Skin of body (tissue), 2 donors: ENCODE measurements around the gene EPB41L3. TPM values are rescaled to one million over a fixed set of nuclear protein-coding genes. Genes with fewer than 3 reads are reported as not detected.
A peak's percentile ranks its signal among the peaks of the same experiment; 100 is the strongest.
"Not testable (repeated sequence)": the region's sequence is repeated elsewhere in the genome, so short reads cannot be mapped to it uniquely, and the experiment has no call there.

Source experiments
- DNase-seq: peaks from one replicate; lab custom pipeline; 2025; lab: John Stamatoyannopoulos, UW
- total RNA-seq: library from RNA; depleted of rRNA; stranded (reverse); fragments of >200 nt; gene quantifications from one replicate; pipeline ENCODE4 v1.2.3, GENCODE V29; 2014

The EPB41L3 gene
- total RNA-seq, 1 donor from 2014 or later = 40.1 TPM

DNA sequence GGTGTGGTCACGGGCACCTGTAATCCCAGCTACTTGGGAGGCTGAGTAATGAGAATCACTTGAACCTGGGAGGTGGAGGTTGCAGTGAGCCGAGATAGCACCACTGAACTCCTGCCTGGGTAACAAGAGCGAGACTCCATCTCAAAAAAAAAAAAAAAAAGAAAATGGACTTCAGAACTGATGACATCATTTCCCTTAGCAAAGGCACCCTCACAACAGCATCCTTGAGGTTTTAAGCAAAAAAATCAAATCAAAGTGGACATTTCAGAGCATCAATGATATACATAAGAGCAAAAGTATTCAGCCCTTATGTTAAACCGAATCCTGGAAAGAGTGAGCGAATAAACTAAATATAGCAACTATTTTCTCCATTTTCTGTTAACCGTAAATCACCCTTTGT, 45.3 kb downstream of the EPB41L3 start:
- DNase-seq = no peak

DNA sequence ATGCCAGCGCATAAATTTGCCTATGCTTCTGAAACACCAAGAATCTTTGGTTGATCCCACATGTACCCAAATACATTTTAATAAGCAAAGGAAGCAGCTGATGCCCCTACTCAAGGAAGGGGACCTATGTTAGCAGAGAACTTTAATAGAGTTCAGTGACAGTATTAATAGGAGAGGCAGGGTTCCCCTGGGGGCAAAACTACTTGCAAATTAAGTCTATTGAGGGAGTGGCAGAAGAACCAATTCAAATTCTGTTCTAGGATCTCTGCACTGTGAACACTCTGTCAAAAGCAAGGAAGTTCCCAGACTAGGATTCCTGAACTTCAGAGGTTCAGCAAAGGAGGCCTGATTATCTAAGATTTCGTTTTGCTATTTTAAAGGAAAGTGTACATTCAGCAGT, 47.5 kb downstream of the EPB41L3 start:
- DNase-seq = no peak

DNA sequence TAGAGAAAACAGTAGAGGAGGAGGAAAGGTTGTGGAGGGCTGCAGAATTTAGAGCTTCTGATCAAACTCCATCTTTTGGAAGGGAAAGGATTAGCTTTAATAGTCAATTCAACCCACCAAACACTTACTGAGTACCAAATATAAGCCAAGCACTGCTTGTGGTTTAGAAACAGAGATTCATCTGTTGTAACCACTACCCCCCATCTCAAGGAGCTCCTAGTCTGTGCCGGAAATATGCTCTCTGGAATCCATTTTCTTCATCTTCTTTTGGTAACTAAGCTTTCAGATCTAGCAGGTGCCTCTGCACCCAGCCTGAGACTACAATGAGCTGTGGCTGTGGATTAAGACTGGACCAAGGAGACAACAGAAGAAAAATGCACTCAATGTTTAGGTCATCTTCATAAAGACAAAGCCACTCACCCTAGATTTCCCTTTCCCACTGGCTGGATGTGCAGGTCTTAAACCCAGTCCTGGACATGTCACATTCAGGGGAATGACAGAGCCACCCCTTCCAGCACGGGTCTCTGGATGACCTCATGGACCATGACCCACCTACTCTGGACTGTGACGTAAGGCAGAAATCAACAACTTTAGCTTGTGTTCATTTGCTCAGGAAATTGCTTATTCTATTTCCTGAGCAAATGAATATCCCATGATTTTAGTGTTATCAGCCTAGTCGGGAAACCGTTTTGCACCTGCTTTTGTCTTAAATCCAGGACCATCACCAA, 52.9 kb downstream of the EPB41L3 start:
- DNase-seq = no peak

DNA sequence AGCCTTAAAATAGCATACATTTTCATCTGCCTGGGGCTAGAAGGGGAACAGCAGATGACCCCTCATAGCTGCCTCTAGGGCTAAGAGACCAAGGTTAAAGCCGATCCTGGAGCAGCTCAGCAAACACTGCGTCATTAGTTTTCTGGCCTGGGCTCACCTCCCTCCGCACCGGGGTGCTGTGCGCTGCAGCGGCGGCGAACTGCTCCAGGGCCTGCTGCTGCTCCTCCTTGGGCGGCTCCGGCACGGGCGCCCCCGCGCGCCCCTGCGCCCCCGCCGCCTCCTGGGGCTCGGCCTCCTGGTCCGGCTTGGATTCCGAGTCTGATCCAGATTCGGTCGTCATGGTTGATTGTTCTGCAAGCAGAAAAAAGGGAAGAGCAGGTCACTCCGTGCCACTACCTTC, 55.0 kb downstream of the EPB41L3 start:
- no peak for DNase-seq

DNA sequence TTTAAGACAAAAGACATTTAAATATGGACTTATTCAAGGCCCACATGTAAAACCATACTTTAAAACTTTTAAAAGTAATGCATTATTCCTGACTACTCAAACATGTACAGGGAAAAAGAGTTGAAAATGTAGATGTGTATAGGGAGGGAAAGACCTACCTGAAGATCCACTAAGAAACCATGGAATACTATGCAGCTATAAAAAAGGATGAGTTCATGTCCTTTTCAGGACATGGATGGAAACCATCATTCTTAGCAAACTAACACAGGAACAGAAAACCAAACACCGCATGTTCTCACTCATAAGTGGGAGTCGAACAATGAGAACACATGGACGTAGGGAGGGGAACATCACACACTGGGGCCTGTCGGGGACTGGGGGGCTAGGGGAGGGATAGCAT, 55.8 kb downstream of the EPB41L3 start:
- not testable (repeated sequence) for DNase-seq

DNA sequence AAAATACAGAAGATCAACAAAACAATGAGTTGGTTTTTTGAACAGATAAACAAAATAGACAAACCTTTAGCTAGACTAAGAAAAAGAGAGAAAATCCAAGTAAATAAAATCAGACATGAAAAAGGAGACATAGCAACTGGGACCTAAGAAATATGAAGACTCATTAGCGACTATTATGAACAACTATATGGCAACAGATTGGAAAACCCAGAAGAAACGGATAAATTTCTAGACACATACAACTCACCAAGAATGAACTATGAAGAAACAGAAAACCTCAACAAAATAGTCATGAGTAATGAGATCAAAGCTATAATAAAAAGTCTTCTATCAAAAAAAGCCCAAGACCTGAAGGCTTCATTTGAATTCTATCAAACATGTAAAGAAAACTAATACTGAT, 59.3 kb downstream of the EPB41L3 start:
- no peak for DNase-seq

DNA sequence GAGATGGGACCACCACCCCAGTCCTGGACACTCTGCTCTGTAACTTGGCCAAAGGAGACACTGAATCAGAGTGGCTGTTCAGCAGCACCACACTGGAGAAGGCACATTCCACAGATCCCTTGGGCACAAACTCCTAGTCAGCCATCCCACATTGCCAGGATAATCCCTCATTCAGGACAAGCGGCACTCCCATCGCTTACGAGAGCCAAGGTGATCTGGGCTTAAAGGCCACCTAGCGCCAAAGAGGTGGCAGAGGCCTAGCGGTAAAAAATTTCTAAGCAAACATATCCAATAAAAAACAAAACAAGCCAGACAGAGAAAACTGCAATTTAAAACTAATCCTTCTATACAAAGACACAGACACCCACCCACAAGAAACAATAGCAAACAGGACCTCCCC, 62.2 kb downstream of the EPB41L3 start:
- DNase-seq = no peak

DNA sequence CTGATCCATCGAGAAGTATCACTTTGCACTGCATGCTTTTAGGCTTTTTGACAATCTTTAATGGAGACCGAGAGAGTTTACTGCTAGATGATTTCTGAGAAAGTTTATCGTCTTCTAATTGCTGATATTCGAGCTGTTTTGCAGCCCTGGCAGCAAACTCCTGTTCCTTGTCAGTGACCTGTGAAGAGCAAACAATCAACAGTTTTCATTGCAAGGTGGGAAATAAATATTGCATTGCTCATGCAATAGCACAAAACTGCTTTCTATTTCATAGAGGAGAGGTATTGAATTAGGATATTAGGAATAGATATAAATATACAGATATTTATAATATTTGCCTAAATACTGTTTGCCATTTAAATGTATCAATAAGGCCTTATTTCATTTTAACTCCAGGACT, 65.5 kb downstream of the EPB41L3 start:
- no peak for DNase-seq

DNA sequence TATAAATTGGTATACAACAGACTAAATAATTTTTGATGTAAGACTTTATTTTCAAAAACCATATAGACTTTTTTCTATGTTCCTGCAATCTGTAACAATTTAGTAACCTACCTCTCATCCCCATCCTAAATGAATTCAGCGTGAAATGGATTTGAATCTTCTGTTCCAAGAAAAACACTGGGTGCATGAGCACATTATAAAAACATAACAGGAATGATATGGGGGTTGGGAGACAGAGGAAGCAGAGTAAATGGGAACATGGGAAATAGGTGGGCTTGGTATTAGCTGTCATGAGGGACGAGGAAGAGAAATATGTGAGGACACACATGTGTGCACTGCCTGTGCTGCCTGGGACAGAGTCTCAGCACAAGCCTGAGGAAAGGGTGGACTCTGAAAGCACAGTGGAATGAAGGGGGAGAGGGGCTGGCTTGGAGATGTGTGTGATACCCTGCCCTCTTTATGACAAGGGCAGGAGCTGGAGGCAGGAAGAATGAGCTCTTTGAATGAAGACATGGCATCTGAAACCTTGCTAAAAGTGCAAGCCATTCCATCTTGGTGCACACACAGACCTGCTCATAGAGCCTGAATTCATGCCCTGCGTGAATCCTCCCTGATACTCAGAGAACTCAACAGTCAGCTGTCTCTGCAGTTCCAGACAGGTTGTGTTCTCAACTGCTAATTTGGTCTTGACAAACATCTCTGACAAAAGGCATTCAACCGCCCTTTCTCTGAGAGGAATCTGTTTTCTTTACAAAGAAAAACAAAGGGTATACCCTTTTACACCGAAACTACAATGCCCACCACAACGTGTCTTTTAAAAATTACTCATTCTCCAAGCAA, 66.6 kb downstream of the EPB41L3 start:
- DNase-seq = no peak

DNA sequence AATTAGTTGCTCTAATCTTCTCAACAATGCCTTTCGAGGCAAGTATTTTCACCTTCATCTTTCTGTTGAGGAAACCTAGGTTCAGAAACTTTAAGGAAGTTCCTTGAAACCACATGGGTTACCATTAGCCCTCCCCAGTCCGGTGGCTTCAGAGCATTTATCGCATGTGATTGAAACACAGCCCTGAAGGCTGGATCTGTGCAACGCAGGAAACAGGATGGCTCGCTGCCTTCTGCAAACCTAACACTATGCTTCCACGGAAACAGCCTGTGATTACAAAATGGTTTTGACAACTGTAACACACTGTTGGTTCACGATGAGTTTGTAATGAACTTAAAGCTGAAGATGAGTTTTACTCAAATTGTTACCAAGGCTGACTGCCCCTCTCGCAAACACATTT, 68.5 kb downstream of the EPB41L3 start:
- DNase-seq = no peak

DNA sequence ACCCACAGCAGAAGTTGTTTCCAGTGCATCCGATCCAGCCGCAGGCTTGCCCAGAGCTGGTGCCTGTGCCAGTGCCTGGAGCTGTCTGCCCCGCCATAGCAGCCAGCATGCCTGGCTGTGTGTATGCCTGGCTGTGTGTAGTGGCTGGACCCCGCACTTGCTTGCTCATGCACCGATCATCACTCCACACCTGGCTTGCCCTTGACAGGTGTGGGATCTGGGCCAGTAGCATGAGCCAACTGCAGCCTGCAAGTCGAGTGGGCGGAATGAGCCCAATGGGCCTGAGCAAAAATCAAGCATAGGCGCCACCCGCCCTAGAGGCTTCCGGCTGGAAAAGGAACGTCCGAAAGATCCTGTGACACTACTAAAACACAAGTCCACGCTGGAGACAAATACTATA, 74.5 kb downstream of the EPB41L3 start:
- DNase-seq = no peak

DNA sequence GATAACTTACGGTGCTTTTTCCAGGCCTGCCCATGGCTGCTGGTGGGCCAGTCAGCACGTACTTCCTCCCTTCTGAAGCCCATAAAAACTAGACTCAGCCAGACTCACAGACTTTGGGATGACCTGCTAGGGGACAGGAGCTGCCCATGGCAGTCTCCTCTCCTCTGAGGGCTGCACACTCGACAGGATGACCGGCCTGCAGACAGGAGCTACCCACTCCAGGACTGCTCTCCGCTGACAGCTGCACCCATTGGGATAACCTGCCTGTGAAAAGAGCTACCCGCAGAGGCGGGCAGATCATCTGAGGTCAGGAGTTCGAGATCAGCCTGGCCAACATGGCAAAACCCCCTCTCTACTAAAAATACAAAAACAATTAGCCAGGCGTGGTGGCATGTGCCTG, 75.4 kb downstream of the EPB41L3 start:
- DNase-seq = no peak

DNA sequence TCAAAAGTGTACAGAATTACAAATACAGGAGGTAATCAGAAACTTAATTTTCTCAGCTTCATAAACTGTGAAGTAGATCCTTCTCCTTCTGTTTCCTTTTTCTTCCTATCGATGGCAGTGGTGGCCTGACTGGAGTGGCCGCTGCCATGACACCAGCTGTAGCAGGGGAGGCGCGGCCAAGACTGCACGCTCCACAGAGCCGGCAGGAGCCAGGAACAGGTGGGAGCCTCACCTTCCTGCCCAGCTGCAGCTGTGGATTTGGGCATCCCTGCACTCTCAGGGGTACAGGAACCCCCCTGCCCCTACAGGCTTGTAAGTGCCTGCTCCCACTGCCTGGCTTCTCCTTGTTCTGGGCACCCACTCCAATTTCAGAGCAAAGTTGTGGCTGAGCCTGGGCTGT, 76.1 kb downstream of the EPB41L3 start:
- DNase-seq = no peak

DNA sequence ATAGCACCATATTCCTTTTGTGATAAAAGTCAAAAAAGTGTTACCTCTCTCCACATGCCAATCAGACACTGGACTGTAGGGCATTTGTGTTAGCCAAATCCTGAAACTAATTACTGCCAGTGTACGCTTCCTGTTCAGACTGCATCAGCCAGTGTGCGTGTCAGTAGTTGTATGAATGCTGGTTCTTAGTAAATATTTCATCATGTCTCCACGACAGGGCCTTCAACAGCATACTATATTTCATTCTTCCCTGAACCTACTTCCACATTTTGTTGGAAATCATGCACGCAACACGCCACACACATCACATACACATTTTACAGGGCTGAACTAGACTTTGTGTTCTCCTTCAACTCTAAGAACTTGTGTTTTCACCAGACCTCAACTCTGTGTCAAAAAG, 77.5 kb downstream of the EPB41L3 start:
- DNase-seq = peak; percentile 24

DNA sequence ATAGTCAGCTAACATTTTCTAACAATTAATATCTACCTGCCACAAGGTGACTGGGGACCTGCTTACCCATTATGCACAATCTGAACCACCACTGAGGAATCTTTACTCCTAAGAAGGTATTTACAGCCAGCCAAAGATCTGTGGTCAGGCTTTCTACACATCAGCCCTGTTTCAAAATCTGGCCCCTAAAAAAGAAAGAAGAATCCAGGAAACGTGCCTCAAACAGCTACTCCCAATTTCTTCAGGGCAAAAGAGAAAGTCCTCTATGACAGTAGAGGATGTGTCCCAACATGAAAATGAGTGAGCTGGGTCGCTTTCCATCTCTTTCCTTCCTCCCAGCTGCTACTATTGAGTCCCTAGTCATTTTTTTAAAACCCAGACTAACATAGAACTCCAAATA, 79.5 kb downstream of the EPB41L3 start:
- no peak for DNase-seq

DNA sequence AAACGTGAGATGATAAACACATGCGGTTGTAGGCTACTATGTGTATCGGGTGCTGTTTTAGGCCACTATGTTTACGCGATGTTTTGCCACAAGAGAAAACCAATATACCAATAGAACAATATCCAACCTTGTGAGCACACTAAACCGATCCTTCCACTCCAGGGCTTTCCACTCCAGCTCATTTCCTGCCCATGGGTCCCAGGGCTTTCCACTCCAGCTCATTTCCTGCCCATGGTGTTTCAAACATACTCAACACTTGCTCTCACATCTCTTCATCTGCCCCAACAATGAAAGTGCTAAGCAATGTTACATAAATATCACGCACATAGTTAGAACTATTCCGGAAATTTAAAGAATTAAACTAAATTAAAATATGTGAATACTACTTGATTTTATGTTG, 80.0 kb downstream of the EPB41L3 start:
- no peak for DNase-seq

DNA sequence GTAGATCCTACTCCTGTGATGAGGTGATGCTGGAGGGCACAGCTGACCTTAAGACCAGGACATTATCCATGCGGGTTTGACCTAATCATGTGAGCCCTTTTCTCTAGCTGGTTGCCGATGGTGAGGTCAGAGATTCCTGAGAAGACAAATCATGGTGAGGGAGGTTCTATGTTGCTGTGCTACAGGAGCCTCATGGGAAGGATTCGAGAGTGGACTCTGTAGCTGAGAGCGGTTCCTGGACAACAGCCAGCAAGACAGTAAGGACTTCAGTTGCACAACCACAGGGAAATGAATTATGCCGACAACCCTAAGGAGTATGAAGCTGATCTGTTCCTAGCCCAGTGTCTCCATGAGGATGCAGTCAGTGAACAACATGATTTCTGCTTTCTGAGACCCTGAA, 80.4 kb downstream of the EPB41L3 start:
- DNase-seq = peak; percentile 23

DNA sequence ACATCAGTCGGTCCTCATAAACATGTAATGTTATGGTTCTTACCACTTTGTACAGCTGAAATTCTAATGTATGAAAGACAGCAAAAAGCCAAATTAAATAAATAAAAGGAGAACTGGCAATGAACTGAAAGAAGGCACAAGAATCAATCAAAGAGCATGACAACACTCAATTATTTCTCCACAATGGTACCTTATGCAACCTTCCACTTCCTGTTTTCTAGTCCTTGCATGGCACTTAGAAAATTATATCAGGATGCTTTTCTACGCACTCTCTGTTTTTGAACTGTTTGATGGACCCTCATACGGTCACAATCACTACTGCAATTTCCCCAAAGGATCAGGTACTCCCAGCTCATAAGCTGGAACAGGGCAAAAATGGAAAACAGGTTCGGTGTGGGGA, 81.6 kb downstream of the EPB41L3 start:
- no peak for DNase-seq

DNA sequence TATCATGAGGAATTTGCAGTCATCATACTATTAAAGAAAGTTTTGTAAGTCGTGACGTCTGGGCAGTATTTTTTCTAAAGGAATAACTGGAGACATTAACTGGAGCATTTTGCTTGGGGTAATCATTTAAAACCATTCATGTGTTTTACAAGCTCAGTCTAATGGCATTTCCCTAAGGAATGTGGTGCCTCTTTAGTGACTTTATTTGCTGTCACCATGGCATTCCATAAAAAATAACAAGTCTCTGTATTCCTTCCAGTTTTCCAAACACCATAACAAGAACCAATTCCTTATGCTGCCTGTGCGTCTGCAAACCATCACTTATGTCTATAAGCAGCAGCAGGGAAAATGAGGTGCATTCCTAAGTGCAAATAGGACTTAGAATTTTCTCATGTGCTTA, 82.8 kb downstream of the EPB41L3 start:
- peak; percentile 73 for DNase-seq

DNA sequence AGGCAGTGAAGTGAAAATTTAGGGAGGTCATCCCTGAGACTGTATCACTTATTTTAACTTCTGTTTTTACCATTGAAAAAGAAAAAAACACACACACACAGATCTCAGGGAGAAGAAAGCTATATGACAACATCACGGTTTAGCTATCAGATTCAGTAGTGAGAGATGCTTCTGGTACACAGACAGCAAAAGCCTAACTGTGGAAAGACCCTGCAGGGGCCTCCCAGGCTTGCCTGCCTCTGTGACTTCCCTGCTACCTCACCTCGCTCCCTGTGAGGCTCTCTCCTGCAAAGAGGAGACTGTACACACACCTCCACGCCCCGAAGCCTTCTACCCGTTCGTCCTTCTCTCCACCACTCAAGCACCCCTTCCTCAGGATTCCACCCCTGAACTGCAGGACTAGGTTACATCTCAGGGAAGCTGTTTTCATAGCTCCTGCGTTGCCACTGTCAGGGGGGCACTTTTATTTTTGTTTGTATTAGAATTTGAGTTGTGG, 86.3 kb downstream of the EPB41L3 start:
- DNase-seq = no peak

DNA sequence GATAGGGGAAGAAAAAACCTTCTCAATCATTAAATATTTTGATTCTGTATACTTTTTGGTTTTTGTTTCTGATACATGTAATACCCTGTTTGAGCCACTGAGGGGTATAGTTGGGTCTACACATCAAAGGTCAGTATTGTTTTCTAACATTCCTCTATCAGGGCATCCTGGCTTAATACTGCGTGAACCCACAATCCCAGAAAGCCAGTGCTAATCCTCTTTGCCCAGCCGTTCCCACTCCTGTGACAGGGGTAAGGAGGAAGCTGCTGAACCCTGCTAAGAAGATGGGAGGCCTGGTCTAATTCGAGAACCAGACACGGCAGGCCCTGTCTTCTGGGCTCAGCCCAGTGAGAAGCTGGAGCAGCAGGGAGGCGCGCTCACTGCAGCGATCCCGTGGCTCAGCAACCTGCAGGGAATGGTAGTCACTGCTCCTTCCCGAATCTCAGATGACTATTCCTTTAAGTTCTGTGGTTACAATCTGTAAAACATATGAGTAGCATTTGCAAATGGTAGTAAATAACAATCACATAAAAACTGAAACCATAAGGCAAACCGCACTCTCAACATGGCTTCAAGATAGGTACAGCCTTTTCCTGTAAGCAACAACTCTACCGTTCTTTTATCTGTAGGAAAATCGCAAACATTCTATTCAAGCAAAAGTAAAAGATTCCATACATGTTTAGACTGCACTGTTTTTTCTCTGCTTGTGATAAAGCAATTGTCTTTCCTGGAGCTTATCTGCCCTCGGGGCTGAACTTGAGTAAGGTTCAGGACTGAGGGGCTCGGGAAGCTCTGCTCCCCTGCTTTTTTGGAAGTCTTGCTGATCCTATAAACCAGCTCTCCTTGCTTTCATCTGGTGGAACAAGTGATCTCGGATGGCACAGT, 87.0 kb downstream of the EPB41L3 start:
- DNase-seq = peak; percentile 47

DNA sequence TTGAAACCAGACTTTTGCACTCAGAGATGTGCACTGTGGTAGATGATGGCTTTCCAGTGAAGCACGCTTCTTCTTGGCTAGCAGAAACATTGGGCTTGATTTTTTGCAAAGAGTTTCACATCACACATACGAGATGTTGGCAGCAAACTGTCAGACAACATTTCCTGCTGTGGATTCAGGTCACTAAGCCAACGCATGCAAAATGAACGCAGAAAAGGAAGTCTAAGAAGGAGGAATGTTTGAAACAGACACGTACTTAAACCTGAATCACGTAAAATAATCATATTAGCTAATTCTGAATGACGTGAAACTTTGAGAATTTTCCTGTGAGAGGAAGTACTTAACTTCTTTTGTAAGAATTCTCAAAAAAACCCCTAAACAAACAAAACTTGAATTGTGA, 88.1 kb downstream of the EPB41L3 start:
- DNase-seq = no peak
